SK-N-DZ (cell line): ENCODE results near the gene IGFBP7. TPM values are rescaled to one million over a fixed set of nuclear protein-coding genes. Genes with fewer than 3 reads are reported as not detected.

ENCODE experiments used
- DNase-seq: peaks from one replicate; pipeline ENCODE4 v3.0.0-alpha.2; 2015; ENCODE audit warnings: low spot score
- polyA plus RNA-seq, 2 experiments: library from polyadenylated mRNA; depleted of rRNA; stranded (reverse); fragments of >200 nt; gene quantifications; 2 replicates each; pipeline ENCODE4 v1.2.3, GENCODE V29; 2014

IGFBP7 gene, protein sequence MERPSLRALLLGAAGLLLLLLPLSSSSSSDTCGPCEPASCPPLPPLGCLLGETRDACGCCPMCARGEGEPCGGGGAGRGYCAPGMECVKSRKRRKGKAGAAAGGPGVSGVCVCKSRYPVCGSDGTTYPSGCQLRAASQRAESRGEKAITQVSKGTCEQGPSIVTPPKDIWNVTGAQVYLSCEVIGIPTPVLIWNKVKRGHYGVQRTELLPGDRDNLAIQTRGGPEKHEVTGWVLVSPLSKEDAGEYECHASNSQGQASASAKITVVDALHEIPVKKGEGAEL
- not detected in 2 replicates for polyA plus RNA-seq (2014; cell fraction: cytosol; rRNA removed)
- not detected in 2 replicates for polyA plus RNA-seq (2014; cell fraction: nucleus; rRNA removed)

DNA sequence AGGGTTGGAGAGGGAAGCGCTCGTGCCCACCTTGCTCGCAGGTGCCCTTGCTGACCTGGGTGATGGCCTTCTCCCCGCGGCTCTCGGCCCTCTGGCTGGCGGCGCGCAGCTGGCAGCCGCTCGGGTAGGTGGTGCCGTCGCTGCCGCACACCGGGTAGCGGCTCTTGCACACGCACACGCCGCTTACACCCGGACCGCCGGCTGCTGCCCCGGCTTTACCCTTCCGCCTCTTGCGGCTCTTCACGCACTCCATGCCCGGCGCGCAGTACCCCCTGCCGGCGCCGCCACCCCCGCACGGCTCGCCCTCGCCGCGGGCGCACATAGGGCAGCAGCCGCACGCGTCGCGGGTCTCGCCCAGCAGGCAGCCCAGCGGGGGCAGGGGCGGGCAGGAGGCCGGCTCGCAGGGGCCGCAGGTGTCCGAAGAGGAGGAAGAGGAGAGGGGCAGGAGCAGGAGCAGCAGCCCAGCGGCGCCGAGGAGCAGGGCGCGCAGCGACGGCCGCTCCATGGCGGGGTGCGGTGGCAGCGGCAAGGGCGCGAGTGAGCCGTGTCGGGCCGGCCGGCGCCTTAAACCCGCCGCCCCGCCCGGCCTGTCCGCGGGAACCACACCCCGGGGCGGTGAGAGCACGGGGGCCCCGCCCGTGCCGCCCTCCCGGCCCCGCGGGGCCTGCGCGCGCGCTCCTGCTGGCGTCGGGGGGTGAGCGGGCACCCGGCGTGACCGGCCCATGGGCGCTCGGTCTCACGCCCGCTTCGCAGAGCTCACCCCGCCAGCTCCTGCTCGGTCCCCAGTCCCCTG is at the start of gene IGFBP7:
Gene IGFBP7 (minus strand): TSS at position 539 of the 793 bp plus-strand sequence. CDS start 34 bp downstream, at position 505.
- DNase-seq: no peak

DNA sequence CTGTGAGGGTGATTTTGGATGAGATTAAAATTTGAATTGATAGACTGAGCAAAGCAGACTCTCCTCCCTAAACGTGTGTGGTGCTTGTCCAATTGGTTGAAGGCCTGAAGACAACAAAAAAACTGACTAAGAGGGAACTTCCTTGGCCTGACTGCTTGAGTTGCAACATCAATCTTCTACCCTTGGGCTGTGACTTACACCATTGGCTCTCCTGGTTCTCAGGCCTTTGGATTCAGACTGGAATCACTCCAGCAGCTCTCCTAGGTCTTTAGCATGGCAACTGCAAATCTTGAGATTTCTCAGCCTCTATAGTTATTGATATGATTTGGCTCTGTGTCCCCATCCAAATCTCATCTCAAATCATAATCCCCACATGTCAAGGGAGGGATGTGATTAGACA is 49.7 kb upstream of the IGFBP7 start:
- DNase-seq: no peak

DNA sequence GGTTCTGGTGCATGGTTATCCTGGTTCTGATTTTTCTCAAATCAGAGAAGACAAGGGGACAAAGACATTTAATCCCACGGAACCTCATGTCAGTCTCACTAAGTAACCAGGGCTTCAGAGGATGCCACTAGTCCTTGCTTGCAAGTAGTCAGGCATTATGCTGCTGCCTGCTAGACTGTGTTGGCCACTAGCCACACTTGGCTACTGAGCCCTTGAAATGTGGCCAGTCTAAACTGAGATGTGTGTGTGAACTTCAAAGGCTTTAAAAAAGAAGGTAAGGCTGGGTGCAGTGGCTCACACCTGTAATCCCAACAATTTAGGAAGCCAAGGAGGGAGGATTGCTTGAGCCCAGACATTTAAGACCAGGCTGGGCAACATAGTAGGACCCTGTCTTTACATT is 48.6 kb upstream of the IGFBP7 start:
- no peak for DNase-seq

DNA sequence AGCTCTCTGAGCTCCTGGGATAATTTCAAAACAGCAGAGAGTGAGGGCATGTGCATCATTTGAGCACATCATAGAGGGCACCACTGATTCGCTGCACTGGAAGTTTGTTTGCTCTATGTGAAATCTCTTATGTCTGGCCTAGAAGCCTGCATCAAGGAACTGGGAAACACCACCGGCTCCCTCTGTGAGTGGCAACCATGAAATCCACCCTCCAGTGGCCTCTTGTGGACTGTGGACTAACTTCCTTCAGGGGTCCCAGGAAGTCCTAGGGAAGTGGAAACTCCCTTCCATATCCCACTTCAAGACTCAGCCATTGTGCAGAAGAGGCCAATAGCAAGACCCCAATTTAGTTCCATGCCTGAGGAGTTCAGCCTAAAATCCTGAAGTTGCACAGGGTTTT is 48.0 kb upstream of the IGFBP7 start:
- DNase-seq: no peak

DNA sequence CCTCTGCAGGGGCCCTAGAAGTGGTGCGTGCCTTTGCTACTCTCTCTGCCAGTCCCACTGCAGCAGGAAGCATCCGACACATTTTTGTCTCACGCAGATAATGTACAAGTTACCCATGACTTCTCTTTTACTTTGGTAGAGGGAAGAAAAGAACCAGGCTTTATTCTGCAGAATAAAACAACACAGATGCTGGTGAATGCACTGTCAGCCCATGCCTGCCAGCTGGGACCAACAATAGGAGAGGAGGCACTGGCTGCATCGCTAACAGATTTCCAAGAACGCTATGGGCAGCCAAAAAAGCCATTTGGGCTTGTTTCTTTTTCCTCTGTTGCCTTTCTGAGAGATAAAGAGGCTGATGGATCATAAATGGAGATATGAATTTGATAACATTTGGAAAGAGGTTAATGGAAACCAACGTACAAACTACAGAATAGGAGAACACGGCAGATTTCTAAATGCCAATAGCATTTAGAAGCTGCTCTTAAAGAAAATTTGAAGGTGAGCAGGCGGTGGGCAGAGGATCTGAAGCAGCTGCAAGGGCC is 47.5 kb upstream of the IGFBP7 start:
- no peak for DNase-seq

DNA sequence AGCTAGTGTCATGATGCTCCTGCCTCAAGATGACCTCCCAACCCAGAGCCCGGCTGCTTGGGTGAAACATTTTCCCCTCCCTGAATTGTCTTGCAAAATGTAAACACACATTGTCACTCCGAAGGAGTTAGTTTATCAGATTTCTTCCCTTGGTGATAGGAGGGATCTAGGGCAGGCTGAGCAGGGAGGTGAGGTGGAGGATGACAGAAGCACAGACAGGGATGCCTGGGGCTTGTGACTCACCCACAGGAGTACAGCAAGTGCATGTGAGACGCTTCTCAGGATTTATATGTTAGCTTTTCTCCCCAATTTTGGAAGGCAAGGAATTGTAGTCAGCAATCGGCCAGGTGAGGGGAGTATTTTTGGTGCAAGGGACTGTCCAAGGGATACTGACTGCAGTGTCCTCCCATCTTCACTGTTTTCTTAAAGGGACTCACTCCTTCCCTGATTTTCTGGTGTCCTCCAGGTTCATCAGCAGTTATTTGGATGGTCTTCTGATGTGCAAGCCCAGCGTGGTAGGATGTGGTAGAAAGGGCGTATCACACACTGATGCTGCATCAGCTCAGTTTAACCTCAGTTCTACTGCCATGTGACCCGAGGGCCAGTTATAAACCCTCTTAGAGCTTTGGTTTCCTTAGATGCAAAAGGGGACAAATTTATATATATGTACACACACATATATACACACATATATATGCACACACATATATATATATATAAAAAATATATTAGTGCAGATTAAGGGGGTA is 46.2 kb upstream of the IGFBP7 start:
- no peak for DNase-seq

DNA sequence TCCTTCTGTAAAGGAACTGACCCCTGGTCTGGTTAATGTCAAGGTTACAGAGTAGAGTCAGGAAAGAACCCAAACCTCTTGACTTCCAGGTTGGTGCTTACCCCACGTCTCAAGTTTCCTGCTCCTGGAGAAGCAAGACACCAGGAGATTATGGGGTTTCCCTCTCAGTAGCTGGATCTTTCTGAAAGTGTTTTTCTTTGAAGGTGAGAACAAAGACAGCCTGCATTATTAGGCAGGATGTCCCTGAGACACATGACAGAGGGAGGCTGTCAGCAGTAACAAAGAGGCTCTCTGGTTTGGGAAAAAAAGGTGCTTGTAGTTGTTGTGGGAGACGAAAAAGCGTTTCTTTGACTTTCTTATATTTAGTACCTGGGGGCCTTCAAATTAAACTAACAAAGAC is 44.7 kb upstream of the IGFBP7 start:
- DNase-seq: no peak

DNA sequence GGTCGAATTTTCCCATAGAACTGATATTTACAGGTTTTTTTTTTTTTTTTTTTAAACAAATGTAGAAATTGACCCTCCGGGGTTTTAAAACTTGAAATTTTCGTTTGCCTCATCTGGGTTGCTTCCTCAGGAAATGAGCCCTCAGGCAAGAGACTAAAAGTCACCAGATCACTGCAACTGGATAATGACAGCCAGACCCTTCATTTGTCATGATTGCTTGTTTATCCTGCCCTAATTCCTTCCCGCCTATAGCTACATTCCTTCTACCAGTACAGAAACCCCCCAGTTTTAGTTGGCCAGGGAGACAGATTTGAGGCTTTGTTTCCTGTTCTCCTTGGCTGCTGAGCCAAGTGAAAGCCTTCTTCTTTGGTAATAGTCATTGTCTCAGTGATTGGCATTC is 44.0 kb upstream of the IGFBP7 start:
- DNase-seq: no peak

DNA sequence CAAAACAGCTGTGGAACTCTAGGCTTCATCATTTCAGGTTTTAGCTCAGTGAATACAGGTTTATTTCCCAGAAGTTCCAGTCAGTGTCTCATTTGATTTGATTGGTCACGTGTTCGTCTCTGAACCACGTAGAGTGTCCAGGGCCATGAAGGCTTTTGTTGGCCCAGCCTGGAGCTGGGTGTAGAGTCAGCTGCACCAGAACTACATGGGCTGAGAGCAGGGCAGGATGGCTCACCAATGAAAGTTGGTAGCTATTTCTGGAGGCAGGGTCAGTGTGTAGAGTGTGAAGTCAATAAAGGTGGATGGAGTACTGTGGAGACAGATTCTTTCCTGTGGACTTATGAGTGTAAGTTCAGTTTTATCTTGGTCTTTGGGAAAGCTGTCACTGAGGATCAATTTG is 43.0 kb upstream of the IGFBP7 start:
- DNase-seq: no peak

DNA sequence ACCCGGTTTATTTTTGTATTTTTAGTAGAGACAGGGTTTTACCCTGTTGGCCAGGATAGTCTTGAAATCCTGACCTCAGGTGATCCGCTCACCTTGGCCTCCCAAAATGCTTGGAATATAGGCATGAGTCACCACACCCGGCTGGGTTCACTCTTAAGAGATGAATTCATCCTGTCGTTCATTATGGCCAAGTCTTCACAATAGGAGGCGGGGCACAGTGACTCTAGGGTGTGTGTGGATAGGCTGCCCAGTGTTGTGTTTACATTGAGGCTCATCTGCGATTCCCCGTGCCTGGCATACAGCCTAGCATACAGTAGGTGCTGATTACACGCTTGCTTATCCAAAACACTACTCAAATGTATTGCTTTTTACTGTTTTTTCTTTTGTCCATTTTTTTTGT is 41.3 kb upstream of the IGFBP7 start:
- no peak for DNase-seq

DNA sequence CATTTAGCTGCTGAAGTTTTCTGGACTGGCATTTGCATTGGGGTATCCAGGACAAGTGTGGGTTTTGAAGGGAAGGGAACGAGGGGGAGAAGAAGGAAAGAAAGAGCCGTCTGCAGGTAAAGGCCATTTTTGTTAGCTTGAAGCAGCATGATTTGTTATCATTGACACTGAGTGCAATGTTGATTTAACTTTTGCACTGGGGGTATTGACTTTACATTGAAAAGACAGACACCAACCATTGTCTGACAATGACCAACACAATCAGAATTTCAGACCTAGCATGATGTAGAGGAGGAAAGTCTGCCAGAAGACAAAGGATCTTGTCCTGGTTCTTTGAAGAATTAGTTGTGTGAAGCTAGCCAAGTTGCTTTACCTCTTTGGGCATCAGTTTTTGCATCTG is 39.6 kb upstream of the IGFBP7 start:
- no peak for DNase-seq

DNA sequence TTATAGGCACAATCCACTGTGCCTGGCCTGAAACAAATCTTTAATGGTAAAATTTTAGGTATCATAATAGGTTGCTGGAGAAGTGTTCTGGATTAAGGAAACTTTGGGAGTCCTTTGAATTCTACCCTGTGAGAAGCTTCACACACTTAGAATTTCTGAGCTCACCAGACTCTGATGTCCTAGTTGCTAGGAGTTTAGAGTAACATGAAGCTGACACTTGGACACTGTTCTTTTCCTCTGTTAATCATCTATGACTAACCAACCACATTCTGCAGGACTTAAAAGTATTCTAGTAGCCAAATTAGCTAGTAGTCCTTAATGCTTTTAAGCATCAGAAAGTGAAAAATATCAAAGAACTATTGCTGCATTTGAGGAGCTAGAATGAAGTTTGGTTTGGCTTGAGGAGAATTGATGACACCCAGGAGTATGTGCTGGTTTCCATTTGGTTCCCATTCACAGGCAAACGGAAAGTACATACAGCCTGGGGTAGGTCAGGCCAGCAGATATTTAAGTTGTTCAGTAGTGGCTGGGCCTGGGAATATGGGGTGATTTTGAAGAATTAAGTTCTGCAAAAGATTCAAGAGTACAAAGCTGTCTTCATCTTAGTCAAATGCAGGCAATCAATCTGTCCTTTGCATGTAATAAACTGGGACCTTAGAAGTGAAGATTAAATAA is 38.8 kb upstream of the IGFBP7 start:
- DNase-seq: no peak

DNA sequence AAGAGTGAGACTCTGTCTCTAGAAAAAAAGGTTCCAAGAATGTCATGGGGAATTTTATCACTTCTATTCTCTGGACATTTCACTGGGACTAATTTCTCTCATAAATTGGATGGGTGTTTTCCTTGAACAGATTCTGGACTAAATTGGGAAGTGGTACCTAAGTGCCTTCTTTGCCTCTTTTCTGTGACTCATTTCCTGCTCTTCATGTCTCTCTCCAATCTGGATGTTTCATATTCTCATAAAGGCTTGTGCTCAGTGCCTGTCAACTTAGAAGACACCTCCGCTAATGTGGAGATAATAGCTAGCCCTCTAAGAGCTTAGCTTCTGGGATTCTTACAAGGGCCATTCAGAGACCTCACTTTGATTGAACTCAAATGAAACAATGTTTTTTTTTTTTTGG is 38.0 kb upstream of the IGFBP7 start:
- no peak for DNase-seq

DNA sequence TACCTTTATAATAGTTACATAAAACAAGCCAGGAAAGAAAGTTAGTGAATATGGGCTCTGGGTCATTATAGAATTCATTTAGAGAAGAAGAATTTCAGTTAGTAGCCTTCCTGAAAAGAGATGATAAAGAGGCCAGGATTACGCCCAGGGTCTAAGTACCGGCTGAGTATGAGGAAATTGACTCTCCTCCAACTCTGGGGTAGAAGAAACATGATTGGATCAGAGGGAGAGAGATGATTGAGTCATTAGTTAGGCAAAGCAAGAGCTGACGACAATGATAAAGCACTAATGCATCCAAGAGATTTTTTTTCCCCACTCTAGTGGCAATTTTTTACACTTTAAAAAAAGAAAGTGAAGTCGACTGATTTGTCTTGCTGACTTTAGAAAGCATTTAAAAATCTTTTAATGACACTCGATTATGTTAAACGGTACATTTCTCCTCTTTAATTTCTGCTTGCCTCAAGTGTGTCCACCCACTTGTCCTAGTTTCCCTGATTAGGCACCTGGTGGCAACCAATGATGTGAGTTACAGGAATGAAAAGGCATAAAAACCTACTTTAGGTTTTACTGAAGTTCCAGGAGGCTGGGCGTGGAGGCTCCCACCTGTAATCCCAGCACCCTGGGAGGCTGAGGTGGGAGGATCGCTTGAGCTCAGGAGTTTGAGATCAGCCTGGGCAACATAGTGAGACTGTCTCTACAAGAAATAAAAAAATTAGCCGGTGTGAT is 37.3 kb upstream of the IGFBP7 start:
- no peak for DNase-seq

DNA sequence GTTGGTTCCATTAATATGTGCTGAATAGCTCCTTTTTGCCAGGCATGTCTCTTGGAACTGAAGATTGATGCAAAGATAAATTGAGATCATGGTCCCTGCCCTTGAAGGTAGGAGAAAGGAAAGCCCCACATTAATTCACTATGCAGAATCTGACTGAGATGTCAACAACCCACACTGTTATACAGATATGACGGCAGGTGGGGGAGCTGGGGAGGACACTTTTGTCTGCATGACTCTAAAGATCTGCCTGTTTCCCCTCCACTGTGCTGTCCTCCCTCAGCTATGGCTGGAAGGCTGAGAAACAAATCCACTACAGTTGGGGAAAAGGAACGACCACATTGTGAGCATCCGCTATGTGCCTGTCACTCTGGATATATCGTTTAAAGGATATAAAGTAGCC is 36.3 kb upstream of the IGFBP7 start:
- DNase-seq: no peak

DNA sequence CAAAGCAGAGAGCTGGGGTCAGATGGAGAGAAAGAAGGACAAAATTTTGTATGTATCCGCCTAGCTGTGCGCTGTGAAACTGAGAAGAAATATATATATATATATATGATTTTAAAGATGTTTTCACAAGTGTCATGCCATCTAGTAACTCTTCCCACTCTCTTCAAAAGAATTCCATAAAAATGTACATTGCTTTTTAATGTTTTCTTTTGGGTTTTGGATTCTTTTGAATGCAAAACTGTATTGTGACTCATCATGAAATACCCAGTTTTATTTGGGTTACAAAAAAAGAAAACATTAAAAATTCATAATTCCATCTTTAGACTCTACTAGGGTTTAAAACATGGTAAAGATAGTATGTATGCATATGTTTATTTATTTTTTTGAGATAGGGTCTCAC is 34.3 kb upstream of the IGFBP7 start:
- no peak for DNase-seq

DNA sequence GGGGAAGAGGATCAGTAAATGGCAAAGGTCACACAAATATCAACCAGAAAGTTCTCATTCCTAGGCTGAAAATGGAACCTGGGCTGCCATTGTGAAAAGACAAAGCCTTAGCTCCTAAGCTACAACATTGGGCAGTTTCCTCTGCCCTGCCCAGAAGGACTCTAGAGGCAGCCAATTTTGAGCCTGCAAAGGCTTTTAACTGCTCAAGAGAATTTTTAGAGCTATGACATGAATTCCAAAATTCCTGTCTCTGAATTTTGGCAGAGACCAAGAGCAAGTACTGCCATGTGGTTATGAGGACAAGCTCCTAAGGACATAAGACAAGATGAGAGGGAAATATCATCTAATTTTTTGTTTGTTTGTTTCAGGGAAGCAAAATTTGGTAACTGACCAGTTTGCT is 29.6 kb upstream of the IGFBP7 start:
- DNase-seq: no peak

DNA sequence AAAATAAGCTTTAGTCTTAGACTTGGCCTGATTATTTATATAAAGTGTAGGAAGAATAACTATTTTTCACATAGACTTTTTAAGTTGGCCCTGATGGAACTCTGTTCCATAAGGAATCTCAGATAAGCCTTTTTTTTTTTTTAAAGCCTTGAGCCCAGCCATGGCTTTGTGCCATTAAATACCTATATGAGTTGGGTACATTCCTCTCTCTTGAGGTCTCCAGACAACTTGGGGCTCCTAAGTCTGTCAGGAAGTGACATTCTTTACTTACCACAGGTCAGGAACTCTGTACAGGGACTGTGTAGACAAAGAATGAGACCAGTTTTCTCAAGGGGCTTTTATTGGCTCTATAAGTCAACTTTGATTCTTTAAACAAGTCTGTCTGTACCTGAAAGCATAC is 27.1 kb upstream of the IGFBP7 start:
- no peak for DNase-seq

DNA sequence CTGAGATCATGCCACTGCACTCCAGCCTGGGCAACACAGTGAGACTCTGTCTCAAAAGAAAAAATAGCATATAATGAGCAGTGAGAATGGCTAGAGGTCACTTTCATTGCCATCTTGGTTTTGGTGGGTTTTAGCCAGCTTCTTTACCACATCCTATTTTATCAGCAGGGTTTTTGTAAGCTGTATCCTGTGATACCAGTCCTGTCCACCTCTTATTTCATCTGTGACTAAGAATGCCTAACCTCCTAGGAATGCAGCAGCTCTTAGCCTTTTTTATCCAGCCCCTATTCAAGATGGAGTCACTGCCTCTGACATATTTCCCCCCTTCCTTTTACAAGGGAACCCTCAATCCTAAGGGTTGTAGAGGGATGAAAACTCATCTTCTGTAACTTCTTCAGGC is 26.1 kb upstream of the IGFBP7 start:
- DNase-seq: no peak

DNA sequence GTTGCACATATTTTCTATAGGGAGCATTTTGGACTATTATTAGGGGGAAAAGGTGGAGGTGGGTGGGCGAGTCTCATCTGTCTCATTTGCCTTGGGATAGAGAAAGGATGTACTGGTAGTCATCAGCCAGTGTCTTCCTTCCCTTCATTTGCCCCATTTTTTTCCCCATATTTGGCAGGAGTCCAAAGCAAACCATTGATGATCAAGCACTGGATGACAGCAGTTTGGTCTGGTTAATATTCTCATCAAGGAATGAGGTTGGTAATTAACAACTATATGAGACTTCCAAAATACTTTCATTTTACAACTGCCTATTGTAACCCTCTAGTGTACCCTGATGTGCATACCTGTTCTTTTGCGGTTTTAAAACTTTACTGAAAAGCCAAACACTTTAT is 22.6 kb upstream of the IGFBP7 start:
- no peak for DNase-seq
